K562 (cell line): ENCODE data around the gene PRKACB. TPM values are rescaled to one million over a fixed set of nuclear protein-coding genes. Genes with fewer than 3 reads are reported as not detected.
A peak's percentile ranks its signal among the peaks of the same experiment; 100 is the strongest.

ENCODE experiments used
- CEBPG ChIP-seq, 3 experiments: fragments of 200-800 bp in 1 of 3; sonication (Bioruptor generic) in 1 of 3; sonication (generic) in 1 of 3; formaldehyde crosslinking in 1 of 3; IDR thresholded peaks in 2 of 3; conservative IDR thresholded peaks in 1 of 3; 2 replicates each; pipeline versions ENCODE4 v1.6.1 to v1.8.0; 2016 to 2022; ENCODE audit warnings: missing compliant biosample characterization in 2 of 3, missing genetic modification characterization in 2 of 3, mild to moderate bottlenecking in 1 of 3, missing genetic modification reagents in 1 of 3
- ETS2 ChIP-seq: IDR thresholded peaks from 2 replicates; pipeline ENCODE4 v1.6.1; 2016; ENCODE audit warnings: borderline replicate concordance, missing genetic modification characterization, mild to moderate bottlenecking, moderate library complexity, missing compliant biosample characterization; ENCODE audit not compliant: poor library complexity, severe bottlenecking
- FOSL1 ChIP-seq: fragments of 200-800 bp; sonication (Bioruptor generic); conservative IDR thresholded peaks from 2 replicates; pipeline ENCODE4 v1.6.1; 2016; ENCODE audit warnings: missing genetic modification characterization, missing compliant biosample characterization
- FOXK2 ChIP-seq, 2 experiments: fragments of 450-650 bp; IDR thresholded peaks in 1 of 2; conservative IDR thresholded peaks in 1 of 2; 2 replicates each; pipeline ENCODE4 v1.6.1; 2016; ENCODE audit warnings: low read depth in 2 of 2, mild to moderate bottlenecking in 1 of 2
- IFI16 ChIP-seq: fragments of 250-450 bp; sonication (Bioruptor Pico); IDR thresholded peaks from 2 replicates; pipeline ENCODE4 v2.1.2; 2022; ENCODE audit warnings: mild to moderate bottlenecking, inconsistent platforms
- KDM5B ChIP-seq: fragments of 200-600 bp; sonication (generic); IDR thresholded peaks from 2 replicates; pipeline ENCODE4 v1.6.1; 2012; ENCODE audit warnings: low read depth, mild to moderate bottlenecking, moderate library complexity, low read length, control low read depth, inconsistent platforms; ENCODE audit not compliant: insufficient replicate concordance
- KLF10 ChIP-seq: fragments of 250-450 bp; sonication (Bioruptor Pico); IDR thresholded peaks from 2 replicates; pipeline ENCODE4 v1.6.1; 2021; ENCODE audit warnings: matching md5 sums
- PHB2 ChIP-seq: fragments of 450-650 bp; IDR thresholded peaks from 2 replicates; pipeline ENCODE4 v1.6.1; 2017; ENCODE audit warnings: low read depth
- POLR2AphosphoS5 ChIP-seq: IDR thresholded peaks from 2 replicates; pipeline ENCODE4 v1.6.1; 2011; ENCODE audit warnings: mild to moderate bottlenecking, low read depth, low read length, moderate library complexity; ENCODE audit not compliant: control insufficient read depth, insufficient read depth
- RAD51 ChIP-seq: fragments of 450-650 bp; IDR thresholded peaks from 2 replicates; pipeline ENCODE4 v1.7.1; 2016; ENCODE audit warnings: low read depth, mild to moderate bottlenecking, borderline replicate concordance
- RBM22 ChIP-seq: fragments of 200-400 bp; formaldehyde crosslinking; IDR thresholded peaks from 2 replicates; pipeline ENCODE4 v1.6.1; 2018; ENCODE audit warnings: low read length, low read depth; ENCODE audit not compliant: poor library complexity, severe bottlenecking
- SMAD1 ChIP-seq: fragments of 150-350 bp; IDR thresholded peaks from 2 replicates; pipeline ENCODE4 v1.6.1; 2014; ENCODE audit warnings: low read length, low read depth; ENCODE audit not compliant: partially characterized antibody
- SMARCA4 ChIP-seq: fragments of 450-650 bp; IDR thresholded peaks from 2 replicates; pipeline ENCODE4 v1.6.1; 2016
- SREBF2 ChIP-seq: sonication (generic); formaldehyde crosslinking; IDR thresholded peaks from 2 replicates; pipeline ENCODE4 v1.4.0; 2020; ENCODE audit warnings: mild to moderate bottlenecking, missing genetic modification reagents
- TBP ChIP-seq: optimal IDR thresholded peaks from 2 replicates; pipeline ENCODE3; 2011; ENCODE audit warnings: low read depth, low read length, improper control_type of control experiment
- TSC22D4 ChIP-seq: fragments of 450-650 bp; IDR thresholded peaks from 2 replicates; pipeline ENCODE4 v1.6.1; 2016; ENCODE audit warnings: missing genetic modification characterization, missing biosample characterization, control low read depth
- ZBTB43 ChIP-seq: sonication (generic); formaldehyde crosslinking; IDR thresholded peaks from 2 replicates; pipeline ENCODE4 v1.8.0; 2023; ENCODE audit warnings: mild to moderate bottlenecking, missing genetic modification reagents
- ZNF174 ChIP-seq: fragments of 250-450 bp; sonication (Bioruptor Pico); IDR thresholded peaks from 2 replicates; pipeline ENCODE4 v1.4.0; 2020; ENCODE audit warnings: mild to moderate bottlenecking
- ZNF253 ChIP-seq: fragments of 250-450 bp; sonication (Bioruptor Pico); conservative IDR thresholded peaks from 2 replicates; pipeline ENCODE4 v1.6.1; 2021; ENCODE audit warnings: mild to moderate bottlenecking
- ZNF431 ChIP-seq: sonication (generic); formaldehyde crosslinking; IDR thresholded peaks from 2 replicates; pipeline ENCODE4 v1.8.0; 2022; ENCODE audit warnings: mild to moderate bottlenecking, missing genetic modification reagents
- ZNF551 ChIP-seq: fragments of 250-450 bp; sonication (Bioruptor Pico); IDR thresholded peaks from 2 replicates; pipeline ENCODE4 v1.5.0; 2021; ENCODE audit warnings: mild to moderate bottlenecking, moderate library complexity
- ZNF589 ChIP-seq: fragments of 200-800 bp; sonication (Bioruptor generic); IDR thresholded peaks from 2 replicates; pipeline ENCODE4 v1.6.1; 2016; ENCODE audit warnings: low read depth, missing genetic modification characterization, missing compliant biosample characterization
- ZNF644 ChIP-seq: fragments of 200-800 bp; sonication (Bioruptor generic); IDR thresholded peaks from 2 replicates; pipeline ENCODE4 v1.6.1; 2016; ENCODE audit warnings: low read depth, missing genetic modification characterization, missing compliant biosample characterization
- ZNF766 ChIP-seq: fragments of 200-800 bp; sonication (Bioruptor generic); conservative IDR thresholded peaks from 2 replicates; pipeline ENCODE4 v1.6.1; 2016; ENCODE audit warnings: missing genetic modification characterization, missing compliant biosample characterization
- polyA plus RNA-seq, 8 experiments: library from polyadenylated mRNA; depleted of rRNA in 4 of 8; stranded (reverse) in 5 of 8; unstranded in 3 of 8; fragments of >200 nt; fragmentation: Nextera tagmentation in 2 of 8; fragmentation: Illumina TruSeq in 1 of 8; extraction: Ambion mirVana in 2 of 8; extraction: Trizol in 1 of 8; gene quantifications; 2 replicates each; pipeline versions ENCODE4 v1.2.1 to v1.2.3, GENCODE V29; 2011 to 2014; ENCODE audit warnings: inconsistent platforms in 1 of 8, missing spikeins in 1 of 8
- total RNA-seq, 7 experiments: library from RNA; depleted of rRNA in 6 of 7; stranded (reverse); fragments of >200 nt in 6 of 7; fragmentation: Illumina TruSeq in 2 of 7; extraction: Trizol in 2 of 7; gene quantifications; 2 replicates each; pipeline versions ENCODE4 v1.2.1 to v1.2.3, GENCODE V29; 2011 to 2021; ENCODE audit warnings: low replicate concordance in 1 of 7
- TF ChIP-seq, protein P1 (sequence below): fragments of 250-450 bp; sonication (Bioruptor Pico); IDR thresholded peaks from 2 replicates; pipeline ENCODE4 v1.8.0; 2021; ENCODE audit warnings: moderate library complexity, mild to moderate bottlenecking, inconsistent platforms
- TF ChIP-seq, protein P2 (sequence below), 2 experiments: fragments of 150-350 bp in 1 of 2; IDR thresholded peaks; 2 replicates each; pipeline ENCODE4 v1.6.1; 2012 to 2016; ENCODE audit warnings: low read depth in 2 of 2, low read length in 2 of 2, mild to moderate bottlenecking in 1 of 2, moderate library complexity in 1 of 2

Gene PRKACB
- total and polyA plus RNA-seq, 9 of the 15 experiments (the other 6 are each of a cell fraction or from before 2014, with no cell fraction given): 1.1 to 5.2 (median 2.8) TPM

DNA sequence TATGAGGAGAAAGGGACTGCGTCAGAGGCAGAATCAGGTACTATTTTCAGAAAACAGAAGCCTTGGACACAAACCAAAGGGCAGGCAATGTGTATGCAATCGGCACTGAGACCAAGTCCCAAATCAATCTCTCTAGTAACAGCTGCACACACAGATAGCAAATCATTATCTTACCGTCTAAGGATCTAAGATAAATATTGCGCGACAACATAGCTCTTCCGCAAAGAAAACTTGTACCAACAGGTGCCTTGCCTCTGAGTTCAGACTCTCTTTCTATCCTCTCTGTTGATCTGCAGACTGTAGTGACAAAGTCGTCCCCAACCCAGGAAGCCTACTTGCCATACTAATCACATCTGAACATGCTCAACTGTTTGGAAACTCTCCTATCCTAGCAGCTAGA is 134.8 kb downstream of the PRKACB start (continued):
- TF ChIP-seq, protein P1, sequence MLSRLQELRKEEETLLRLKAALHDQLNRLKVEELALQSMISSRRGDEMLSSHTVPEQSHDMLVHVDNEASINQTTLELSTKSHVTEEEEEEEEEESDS (CRISPR knock-in tag): no peak
- TF ChIP-seq KDM5B: no peak
- no peak for TF ChIP-seq TSC22D4 (tag)
- peak; percentile 53 for TF ChIP-seq FOSL1 (tag)
- TF ChIP-seq, protein P2, sequence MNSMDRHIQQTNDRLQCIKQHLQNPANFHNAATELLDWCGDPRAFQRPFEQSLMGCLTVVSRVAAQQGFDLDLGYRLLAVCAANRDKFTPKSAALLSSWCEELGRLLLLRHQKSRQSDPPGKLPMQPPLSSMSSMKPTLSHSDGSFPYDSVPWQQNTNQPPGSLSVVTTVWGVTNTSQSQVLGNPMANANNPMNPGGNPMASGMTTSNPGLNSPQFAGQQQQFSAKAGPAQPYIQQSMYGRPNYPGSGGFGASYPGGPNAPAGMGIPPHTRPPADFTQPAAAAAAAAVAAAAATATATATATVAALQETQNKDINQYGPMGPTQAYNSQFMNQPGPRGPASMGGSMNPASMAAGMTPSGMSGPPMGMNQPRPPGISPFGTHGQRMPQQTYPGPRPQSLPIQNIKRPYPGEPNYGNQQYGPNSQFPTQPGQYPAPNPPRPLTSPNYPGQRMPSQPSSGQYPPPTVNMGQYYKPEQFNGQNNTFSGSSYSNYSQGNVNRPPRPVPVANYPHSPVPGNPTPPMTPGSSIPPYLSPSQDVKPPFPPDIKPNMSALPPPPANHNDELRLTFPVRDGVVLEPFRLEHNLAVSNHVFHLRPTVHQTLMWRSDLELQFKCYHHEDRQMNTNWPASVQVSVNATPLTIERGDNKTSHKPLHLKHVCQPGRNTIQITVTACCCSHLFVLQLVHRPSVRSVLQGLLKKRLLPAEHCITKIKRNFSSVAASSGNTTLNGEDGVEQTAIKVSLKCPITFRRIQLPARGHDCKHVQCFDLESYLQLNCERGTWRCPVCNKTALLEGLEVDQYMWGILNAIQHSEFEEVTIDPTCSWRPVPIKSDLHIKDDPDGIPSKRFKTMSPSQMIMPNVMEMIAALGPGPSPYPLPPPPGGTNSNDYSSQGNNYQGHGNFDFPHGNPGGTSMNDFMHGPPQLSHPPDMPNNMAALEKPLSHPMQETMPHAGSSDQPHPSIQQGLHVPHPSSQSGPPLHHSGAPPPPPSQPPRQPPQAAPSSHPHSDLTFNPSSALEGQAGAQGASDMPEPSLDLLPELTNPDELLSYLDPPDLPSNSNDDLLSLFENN (IDR thresholded peaks at IDR 0.05; ENCODE audit: low read depth in 2 of 2, low read length in 2 of 2): no peak
- TF ChIP-seq ZNF253 (CRISPR knock-in tag): no peak
- no peak for TF ChIP-seq RAD51
- no peak for TF ChIP-seq POLR2AphosphoS5
- no peak for TF ChIP-seq ZNF431
- no peak for TF ChIP-seq PHB2
- no peak for TF ChIP-seq ETS2 (tag)
- TF ChIP-seq FOXK2 (conservative IDR thresholded peaks at IDR 0.05 in 1 of 2, IDR thresholded peaks at IDR 0.05 in 1 of 2; ENCODE audit: low read depth in 2 of 2): no peak
- TF ChIP-seq ZNF174 (CRISPR knock-in tag): no peak
- TF ChIP-seq ZNF589 (CRISPR knock-in tag): no peak
- TF ChIP-seq ZBTB43 (CRISPR knock-in tag): no peak
- TF ChIP-seq TBP: no peak
- TF ChIP-seq SMARCA4: peak; percentile 60; the same call in 1 of the 2 replicates
- TF ChIP-seq RBM22: no peak
- no peak for TF ChIP-seq ZNF551
- no peak for TF ChIP-seq IFI16 (CRISPR knock-in tag)
- TF ChIP-seq ZNF644 (tag): no peak
- TF ChIP-seq SMAD1: no peak
- TF ChIP-seq CEBPG (CRISPR knock-in tag; IDR thresholded peaks at IDR 0.05): no peak
- peak in 1 of 2 experiments; percentile 62; a peak in 1 of 4 replicates for TF ChIP-seq CEBPG (tag; conservative IDR thresholded peaks at IDR 0.05 in 1 of 2, IDR thresholded peaks at IDR 0.05 in 1 of 2)
- peak; percentile 54 for TF ChIP-seq ZNF766
- no peak for TF ChIP-seq SREBF2
- TF ChIP-seq KLF10: no peak
